Smooth muscle cell of the brain vasculature (primary cell): Measurements from ENCODE around the gene BTF3L4.
"Not testable (repeated sequence)": the region's sequence is repeated elsewhere in the genome, so short reads cannot be mapped to it uniquely, and the experiment has no call there.

Experiments
- DNase-seq: peaks from one replicate; pipeline ENCODE4 v3.0.0-alpha.2; 2012; ENCODE audit warnings: low read depth, low spot score

The BTF3L4 gene

DNA sequence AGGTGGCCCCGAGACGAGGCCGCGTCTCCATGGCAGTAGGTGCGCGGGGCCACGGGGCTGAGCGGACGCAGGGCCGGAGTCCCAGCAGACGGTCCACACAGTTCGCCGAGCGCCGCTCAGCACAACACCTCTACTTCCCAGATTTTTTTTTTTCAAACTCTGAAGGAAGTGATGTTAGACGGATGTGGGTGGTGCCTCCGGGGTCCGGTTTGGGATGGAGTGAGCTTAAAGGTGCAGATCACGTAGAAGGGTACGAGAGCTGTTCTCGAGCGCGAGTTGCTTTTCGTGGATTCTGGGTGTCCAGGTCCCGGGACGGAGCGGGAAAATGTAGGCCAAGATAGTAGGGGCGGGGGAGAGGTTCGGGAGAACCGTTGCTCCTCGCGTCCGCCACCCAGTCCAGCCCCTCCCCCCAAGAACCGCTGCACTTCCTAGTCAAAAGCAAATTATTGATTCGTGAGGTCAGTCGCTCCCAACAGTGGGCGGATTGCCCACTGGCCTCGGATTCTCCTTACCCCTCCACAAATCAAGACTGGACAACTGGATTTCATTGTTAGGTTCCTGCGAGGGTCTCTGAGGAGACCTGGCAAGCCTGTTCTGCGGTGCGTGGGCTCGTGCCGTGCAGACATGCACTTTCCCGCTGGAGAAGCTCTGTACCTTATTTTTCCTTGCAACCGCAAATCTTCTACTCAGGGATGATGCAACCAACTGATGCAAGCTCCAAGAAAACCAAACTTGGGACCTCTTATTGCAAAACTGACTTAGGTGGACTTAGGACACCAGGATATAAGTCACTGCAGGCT, 829 bp upstream of the BTF3L4 start, which contains the start of gene TXNDC12:
TSS of gene TXNDC12 (minus strand) at position 126 of the 800 bp plus-strand sequence. CDS start at position 31, 95 bp downstream.
- DNase-seq: no peak

DNA sequence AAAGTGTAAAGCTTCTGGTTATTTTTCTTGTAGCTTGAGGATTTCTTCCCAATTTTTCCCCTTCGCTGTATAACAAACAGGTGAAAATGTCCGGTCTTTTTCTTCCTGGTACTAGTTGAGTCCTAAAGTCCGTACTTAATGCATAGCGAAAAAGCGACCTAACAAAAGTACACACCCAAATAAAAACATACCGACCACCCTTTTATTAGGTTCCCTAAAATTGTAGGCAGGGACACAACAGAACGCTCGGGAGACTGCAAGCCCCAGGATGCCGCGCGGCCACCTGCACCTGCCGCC, 281 bp upstream of the BTF3L4 start:
- DNase-seq: no peak

- no peak for DNase-seq
Observed at GRCh38 chr1:52056937-52057231, 789 bp downstream of the BTF3L4 start.

- no peak for DNase-seq
Observed at GRCh38 chr1:52057255-52057654, 1.2 kb downstream of the BTF3L4 start.

DNA sequence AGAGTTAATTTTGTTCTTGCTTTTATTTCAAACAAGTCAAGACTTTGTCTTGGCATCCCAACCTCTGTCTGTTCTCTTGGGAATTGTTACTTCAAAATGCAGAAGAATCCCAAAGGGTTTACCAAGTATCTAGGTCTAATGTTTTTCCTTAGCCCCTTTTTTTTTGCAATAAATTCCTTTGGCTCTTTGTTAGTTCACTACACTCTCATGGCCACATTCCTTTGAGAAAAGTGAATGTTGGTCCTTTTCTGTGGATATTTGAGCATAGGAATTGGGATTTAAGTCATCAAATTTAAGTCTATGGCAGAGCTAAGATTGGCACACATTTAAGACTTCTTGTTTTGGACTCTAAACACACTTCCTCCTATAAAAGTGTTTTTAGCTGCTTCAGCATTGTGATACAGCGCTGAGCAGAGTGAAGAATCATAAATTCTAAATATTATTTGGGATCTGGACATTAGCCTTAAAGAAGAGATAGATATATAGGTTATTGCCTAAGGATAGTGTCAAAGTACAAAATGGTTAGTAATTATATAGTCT, 1.9 kb downstream of the BTF3L4 start:
- DNase-seq: no peak

DNA sequence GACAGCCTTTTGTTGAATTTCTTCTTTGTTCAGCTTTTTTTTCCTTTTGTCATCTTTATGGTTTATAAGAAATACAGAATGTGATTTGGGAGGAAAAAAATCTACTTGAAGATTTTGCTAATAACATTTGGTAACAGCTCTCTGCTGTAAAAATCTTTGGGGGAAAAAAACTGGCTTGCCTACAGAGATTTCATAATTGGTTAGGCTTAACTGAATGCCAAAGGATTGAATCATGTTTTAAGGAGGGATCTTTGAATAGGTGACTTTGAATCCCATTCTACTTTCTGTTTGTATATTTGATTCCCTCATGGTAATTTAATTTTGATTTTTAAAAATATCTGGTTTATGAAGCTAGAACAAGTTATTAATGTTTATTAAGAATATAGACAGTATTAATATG, 3.2 kb downstream of the BTF3L4 start:
- no peak for DNase-seq

GRCh38 chr1:52059888-52060287, 3.8 kb downstream of the BTF3L4 start:
- no peak for DNase-seq

DNA sequence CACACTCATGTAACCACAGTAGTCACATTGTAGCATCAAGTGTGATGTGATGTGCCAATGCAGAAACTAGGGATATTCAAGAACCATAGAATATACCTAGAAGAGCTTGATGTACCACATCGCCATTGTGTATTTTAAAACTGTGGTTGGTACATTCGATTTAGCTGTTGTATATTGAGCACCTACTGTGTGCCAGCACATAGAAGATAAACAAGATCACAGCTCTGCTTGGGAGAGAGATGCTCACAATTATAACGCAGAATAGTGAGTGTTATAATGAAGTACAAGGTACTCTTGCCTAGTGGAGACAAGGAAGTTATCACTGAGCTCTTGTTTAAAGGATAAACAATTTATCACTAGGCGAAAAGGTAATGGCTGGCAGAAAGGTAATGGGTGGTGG, 4.7 kb downstream of the BTF3L4 start:
- DNase-seq: no peak

DNA sequence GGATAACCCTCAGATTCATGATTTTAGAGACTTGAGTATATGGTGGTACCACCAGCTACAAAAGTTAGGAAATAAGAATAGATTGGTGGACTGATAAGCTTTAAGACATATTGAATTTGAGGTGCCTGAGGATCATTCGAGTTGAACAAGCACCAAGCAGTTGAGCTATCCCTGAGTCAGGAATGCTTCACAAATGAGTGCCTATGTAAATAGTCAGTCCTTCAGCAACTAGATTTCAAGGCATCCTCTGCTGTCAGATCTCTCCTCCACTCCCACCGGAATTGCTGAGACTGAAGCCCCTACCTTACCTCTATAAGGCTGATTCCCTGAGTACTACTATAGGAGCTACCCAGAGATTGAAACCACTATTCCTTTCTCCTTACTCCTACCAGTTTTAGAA, 7.1 kb downstream of the BTF3L4 start:
- DNase-seq: no peak

- no peak for DNase-seq
Observed at GRCh38 chr1:52070704-52071103, 14.6 kb downstream of the BTF3L4 start.

GRCh38 chr1:52072291-52072690, 16.2 kb downstream of the BTF3L4 start:
- DNase-seq: no peak

DNA sequence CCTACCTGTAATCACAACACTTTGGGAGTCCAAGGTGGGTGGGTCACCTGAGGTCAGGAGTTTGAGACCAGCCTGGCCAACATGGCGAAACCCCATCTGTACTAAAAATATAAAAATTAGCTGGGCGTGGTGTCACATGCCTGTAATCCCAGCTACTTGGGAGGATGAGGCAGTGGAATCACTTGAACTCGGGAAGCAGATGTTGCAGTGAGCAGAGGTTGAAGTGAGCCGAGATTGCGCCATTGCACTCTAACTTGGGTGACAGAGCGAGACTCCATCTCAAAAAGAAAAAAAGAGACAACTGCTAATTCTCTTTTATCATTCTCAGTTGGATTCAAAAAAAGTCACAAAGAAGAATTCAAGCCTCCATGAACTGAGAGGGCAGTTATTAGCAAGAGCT, 21.2 kb downstream of the BTF3L4 start:
- DNase-seq: not testable (repeated sequence)

DNA sequence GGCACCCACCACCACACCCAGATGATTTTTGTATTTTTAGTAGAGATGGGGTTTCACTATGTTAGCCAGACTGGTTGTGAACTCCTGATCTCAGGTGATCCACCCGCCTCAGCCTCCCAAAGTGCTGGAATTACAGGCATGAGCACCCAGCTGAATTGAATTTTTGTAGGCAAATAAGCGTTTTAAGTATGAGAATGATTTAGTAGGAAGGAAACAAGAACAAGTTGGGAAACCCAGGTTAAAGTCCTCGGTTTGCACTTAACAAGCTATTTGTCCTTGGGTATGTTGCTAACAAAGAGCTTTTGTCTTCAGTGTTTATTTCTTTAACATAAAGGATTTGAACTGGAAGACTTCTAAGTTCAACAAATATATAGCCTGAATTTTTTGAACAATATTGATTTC, 23.9 kb downstream of the BTF3L4 start:
- DNase-seq: no peak

DNA sequence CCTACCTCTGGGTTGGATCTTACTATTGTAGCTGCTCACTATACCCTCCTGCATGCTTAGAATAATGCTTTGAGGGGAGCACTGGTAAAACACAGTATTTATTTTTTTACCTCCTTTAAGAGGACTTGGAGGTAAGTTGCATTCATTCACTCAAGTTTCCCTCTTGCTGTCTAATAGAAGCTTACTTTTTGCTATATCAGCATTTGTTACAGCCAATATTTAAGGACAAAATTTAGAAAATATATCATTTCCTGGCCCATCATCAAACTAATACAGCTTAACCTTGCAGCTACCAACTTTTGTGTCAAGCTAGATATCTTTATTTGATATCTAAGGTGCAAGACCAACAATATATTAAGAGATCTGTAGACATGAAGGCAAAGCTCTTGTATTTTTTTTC, 31.8 kb downstream of the BTF3L4 start:
- not testable (repeated sequence) for DNase-seq

GRCh38 chr1:52094300-52094699, 38.2 kb downstream of the BTF3L4 start:
- not testable (repeated sequence) for DNase-seq

- no peak for DNase-seq
Observed at GRCh38 chr1:52096216-52096615, 40.1 kb downstream of the BTF3L4 start.

DNA sequence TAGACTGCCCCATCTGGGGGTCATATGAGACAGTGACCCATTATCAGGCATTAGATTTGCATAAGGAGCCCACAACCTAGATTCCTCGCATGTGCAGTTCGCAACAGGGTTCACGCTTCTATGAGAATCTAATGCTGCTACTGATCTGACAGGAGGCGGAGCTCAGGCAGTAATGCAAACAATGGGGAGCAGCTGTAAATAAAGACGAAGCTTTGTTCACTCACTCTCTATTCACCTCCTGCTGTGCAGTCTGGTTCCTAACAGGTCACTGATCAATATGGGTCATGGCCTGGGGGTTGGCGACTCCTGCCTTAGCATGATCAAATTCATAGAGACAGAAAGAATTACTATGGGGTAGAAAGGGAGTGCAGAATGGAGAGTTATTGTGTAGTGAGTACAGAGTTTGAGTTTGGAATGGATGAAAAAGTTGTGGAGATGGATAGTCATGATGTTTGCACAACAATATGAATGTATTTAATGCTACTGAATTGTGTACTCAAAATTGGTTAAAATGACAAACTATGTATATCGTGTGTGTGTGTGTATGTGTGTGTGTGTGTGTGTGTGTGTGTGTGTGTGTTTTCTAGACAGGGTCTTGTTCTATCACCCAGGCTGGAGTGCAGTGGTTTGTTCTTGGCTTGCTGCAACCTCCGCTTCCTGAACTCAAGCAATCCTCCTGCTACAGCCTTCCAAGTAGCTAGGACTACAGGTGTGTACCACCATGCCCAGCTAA, 42.2 kb downstream of the BTF3L4 start:
- no peak for DNase-seq

DNA sequence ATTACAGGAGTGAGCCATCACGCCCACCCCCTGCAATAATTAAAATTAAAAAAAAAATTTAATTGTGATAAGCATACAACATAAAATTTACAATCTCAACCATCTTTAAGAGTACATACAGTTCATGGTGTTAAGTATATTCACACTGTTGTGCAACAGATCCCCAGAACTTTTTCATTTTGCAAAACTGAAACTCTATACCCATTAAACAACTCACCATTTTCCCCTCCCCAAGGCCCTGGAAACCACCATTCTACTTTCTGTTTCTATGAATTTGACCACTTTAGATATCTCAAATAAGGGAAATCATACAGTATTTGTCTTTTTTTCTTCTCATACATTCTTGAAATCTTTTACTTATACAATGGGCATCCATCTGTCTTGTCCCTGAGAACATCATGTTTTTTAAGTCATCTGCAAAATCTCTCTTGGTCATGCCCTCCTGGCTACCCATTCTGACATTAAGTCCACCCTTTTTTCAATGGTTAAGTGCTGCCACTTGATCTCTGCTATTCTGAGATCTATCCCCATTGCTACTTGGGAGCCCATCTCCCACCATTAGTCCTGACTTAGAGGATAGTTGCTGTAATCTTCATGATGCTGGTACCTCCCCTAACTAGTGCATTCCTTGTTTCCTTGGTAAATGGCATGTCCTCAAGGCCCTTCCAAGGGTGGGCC, 46.4 kb downstream of the BTF3L4 start:
- DNase-seq: no peak

DNA sequence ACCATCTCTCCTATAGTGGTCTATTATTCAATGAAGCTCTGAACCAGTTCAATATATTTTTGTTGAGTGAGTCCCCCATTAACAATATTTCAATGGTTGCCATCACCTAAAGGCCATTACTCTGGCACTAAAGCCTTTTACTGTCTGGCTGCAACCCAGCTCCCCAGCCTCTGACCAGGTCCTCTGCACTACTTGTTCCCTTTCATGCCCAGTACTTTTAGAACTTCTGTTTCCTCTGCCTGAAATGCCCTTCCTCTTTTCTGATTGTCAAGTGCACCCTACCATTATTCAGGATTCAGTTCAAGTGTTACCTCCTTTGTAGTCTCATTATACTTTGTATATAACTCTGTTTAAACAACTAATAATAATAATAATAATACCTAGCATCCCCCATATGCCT, 55.4 kb downstream of the BTF3L4 start:
- DNase-seq: no peak

DNA sequence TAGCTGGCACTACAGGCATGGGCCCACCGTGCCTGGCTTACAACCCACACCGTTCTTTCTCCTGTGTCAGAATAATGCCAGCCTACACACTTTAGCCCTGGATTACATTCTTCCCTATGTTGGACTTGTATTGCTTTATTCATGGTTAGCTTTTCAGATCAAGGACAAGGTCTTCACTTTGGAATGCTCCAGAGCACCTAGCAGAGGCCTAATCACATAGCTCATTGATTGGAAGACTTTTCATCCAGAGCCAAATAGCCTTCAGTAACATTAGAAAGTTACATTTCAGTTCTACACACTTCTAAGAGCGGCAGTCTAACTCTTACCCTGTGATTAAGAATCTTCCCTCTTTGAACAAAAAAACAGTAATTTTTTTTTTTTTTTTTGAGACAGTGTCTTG, 56.4 kb downstream of the BTF3L4 start:
- DNase-seq: no peak

DNA sequence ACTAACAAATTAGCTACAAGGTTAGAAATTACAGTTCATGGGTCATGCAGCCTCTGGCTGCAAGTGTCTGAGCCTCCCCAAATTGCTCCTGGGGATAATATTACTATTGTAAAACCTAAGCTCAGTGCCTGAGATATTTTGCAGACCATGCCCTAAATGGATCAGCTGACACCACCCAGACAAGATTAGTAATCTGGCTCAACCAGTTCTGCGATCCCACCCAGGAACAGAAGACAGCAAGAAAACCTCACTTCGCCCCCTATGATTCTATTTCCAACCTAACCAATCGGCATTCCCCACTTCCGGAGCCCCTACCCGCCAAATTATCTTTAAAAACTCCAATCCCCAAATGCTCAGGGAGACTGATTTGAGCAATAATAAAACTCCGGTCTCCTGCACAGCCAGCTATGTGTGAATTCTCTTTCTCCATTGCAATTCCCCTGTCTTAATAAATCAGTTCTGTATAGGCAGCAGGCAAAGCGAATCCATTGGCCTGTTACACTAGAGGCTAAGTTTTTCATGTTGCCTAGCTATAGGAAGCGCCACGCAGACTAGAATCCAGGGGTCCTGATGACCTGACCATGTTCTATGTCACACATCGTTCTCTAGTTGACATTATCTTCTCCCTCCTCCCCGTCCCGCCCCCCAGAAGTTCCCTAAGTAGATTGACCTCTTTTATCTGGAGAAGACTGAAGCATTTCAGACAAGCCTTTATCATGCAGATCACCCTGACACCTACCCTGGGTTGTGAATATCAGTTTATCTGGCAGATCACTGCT, 63.4 kb downstream of the BTF3L4 start:
- DNase-seq: no peak

DNA sequence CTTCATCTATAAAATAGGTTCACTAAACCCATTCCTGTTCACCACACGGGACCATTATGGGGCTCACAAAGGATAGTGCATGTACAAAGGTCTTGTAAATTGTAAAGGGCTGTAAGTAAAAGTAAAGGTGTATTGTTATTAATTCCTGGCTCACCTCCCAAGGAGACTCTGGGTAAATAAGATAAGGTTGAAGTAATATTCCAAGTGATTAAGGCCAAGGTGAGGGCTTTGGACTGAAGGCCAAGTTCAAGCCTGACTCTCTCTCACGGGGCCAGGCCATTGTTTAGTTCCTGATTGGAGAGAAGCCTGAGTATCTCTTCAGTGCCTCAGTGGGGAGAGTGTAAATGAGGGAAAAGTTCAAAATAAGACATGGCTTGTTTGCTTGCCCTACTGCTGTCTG, 66.3 kb downstream of the BTF3L4 start:
- no peak for DNase-seq
